Measurements from ENCODE around the gene CGB1.

Gene CGB1

GRCh38 chr19:49006905-49007304, 29.8 kb downstream of the CGB1 start:
- TF ChIP-seq CTCF (conservative IDR thresholded peaks at IDR 0.05; ENCODE audit: low read depth, low read length) = no peak
- no peak overlapping the region for H3K4me3 ChIP-seq (ENCODE audit: low read depth, low read length)
- no peak for DNase-seq (ENCODE audit: low read depth)

DNA sequence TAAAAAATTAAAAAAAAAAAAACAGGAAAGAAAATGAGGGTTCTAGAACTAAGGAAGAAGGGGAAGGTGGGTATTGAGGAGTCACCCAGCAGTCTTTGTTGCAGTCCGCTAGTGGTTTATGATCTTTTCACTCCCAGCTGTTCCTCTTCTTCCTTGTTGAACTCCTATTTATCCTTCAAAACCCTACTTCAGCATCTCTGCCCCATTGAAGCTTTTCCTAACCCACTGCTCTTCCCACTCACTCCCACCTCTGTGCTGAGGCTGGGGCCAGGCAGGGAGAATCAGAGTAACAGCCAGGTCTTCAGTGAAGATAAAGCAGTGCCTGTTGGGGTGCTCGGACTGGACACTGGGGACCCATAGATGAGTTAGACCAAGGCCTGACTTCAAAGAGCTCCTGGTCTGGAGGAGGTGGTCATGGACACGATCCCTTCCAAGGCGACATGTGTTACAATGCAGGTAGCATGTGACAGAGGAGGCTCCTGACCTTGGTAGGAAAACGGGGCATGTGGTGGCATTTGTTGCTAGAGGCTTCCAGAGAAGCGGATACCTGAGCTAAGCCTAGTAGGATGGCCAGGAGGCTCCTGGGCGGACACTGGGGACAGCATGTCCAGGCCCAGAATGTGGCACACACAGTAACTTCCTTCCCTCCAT, 31.6 kb downstream of the CGB1 start:
- no peak for DNase-seq (ENCODE audit: low read depth)
- no peak for TF ChIP-seq CTCF (conservative IDR thresholded peaks at IDR 0.05; ENCODE audit: low read depth, low read length)
- no peak overlapping the region for H3K4me3 ChIP-seq (ENCODE audit: low read depth, low read length)

GRCh38 chr19:49004133-49004532, 32.6 kb downstream of the CGB1 start:
- TF ChIP-seq CTCF (conservative IDR thresholded peaks at IDR 0.05; ENCODE audit: low read depth, low read length) = no peak
- H3K4me3 ChIP-seq (ENCODE audit: low read depth, low read length) = no peak overlapping the region
- DNase-seq (ENCODE audit: low read depth) = no peak

GRCh38 chr19:48999481-49000325, 37.0 kb downstream of the CGB1 start:
- peak; percentile 87 for TF ChIP-seq CTCF (conservative IDR thresholded peaks at IDR 0.05; ENCODE audit: low read depth, low read length)
- H3K4me3 ChIP-seq (ENCODE audit: low read depth, low read length) = no peak overlapping the region
- peak; percentile 87 for DNase-seq (ENCODE audit: low read depth)

- peak; percentile 78 for TF ChIP-seq CTCF (conservative IDR thresholded peaks at IDR 0.05; ENCODE audit: low read depth, low read length)
- H3K4me3 ChIP-seq (ENCODE audit: low read depth, low read length) = no peak overlapping the region
- DNase-seq (ENCODE audit: low read depth) = peak; percentile 75
Measured at GRCh38 chr19:48997972-48998371, 38.7 kb downstream of the CGB1 start.

GRCh38 chr19:48994035-48994386, 42.7 kb downstream of the CGB1 start:
- peak overlapping the region; percentile 83 for H3K4me3 ChIP-seq (ENCODE audit: low read depth, low read length)
- no peak for DNase-seq (ENCODE audit: low read depth)

More at GRCh38 chr19:48994035-48994386, 42.7 kb downstream of the CGB1 start:
- no peak for TF ChIP-seq CTCF (conservative IDR thresholded peaks at IDR 0.05; ENCODE audit: low read depth, low read length)

Measured in choroid plexus epithelial cell (primary cell).